ACC112 (cell line): ENCODE data around the gene GSG1L.

ENCODE experiments used
- H2AFZ ChIP-seq: fragments of 200-600 bp; sonication (generic); one replicate; pipeline ENCODE4 v1.6.0; 2017; ENCODE audit warnings: antibody characterized with exemption, low read length; ENCODE audit not compliant: unreplicated experiment
- H3K27ac ChIP-seq: fragments of 200-600 bp; sonication (generic); 2 replicates; pipeline ENCODE4 v1.5.1; 2014; ENCODE audit warnings: low read depth, mild to moderate bottlenecking, antibody characterized with exemption, low read length, moderate library complexity
- H3K27me3 ChIP-seq: fragments of 200-600 bp; sonication (generic); 2 replicates; pipeline ENCODE4 v1.6.1; 2014; ENCODE audit warnings: mild to moderate bottlenecking, antibody characterized with exemption, low read length, moderate library complexity, mixed read lengths; ENCODE audit not compliant: insufficient read depth
- H3K36me3 ChIP-seq: fragments of 200-600 bp; sonication (generic); 2 replicates; pipeline ENCODE4 v1.6.1; 2016; ENCODE audit warnings: mild to moderate bottlenecking, antibody characterized with exemption, low read length, moderate library complexity, mixed read lengths; ENCODE audit not compliant: insufficient read depth
- H3K4me1 ChIP-seq: fragments of 200-600 bp; sonication (generic); one replicate; pipeline ENCODE4 v1.6.1; 2016; ENCODE audit warnings: low read length, mixed read lengths; ENCODE audit not compliant: insufficient read depth, unreplicated experiment, control insufficient read depth
- H3K4me3 ChIP-seq: fragments of 200-600 bp; sonication (generic); 2 replicates; pipeline ENCODE4 v1.5.1; 2014; ENCODE audit warnings: mild to moderate bottlenecking, low read depth, low read length
- H3K79me2 ChIP-seq: fragments of 200-600 bp; sonication (generic); one replicate; pipeline ENCODE4 v1.6.0; 2016; ENCODE audit warnings: low read length; ENCODE audit not compliant: control insufficient read depth, unreplicated experiment, insufficient read depth

GSG1L gene

DNA sequence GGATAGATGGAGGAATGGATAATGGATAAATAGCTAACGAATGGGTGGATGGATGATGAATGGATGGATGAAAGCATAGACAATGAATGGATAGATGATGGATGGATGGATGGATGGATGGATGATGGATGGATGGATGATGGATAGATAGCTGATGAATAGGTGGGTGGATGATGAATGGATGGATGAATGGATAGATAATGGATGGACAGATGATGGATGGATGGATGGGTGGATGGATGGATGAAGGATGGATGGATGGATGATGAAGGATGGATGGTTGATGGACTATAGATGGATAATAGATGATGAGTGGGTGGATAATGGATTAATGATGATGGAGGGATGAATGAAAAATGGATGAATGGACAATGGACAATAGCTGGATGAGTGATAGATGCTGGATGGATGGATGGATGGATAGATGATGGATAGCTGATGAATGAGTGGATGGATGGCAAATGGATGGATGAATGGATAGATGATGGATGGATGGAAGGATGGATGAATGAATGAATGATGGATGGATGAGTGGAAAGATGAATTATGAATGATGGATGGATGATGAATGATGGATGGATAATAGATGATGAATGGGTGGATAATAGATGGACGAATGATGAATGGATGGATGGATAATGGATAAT lies 273.8 kb downstream of the GSG1L start:
- Histone ChIP-seq H3K4me3 (no peak overlapping the region), H3K27me3 (peaks cover 18% of the 10 kb centered on the region; the same call in 1 of the 2 replicates), H3K36me3 (no peaks in the 10 kb centered on the region), H3K27ac (no peak overlapping the region), H3K79me2 (no peaks in the 10 kb centered on the region), H3K4me1 (no peaks in the 10 kb centered on the region), H2AFZ (no peak overlapping the region)

DNA sequence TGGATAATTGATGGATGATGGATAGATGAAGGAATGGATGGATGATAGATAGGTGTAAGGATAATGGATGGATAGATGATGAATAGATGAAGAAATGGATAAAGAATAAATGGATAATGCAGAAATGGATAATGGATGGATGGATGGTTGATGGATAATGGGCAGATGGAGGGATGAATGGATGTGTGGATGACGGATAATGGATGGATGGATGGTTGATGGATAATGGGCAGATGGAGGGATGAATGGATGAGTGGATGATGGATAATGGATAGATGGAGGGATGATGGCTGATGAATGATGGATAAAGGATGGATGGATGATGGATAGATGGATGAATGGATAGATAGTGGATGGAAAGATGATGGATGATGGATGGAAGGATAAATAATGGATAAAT lies 274.4 kb downstream of the GSG1L start:
- H3K27ac ChIP-seq = no peak overlapping the region
- no peak overlapping the region for H3K4me3 ChIP-seq
- no peaks in the 10 kb centered on the region for H3K36me3 ChIP-seq
- H3K27me3 ChIP-seq = peaks cover 17% of the 10 kb centered on the region; the same call in 1 of the 2 replicates
- no peaks in the 10 kb centered on the region for H3K79me2 ChIP-seq
- no peak overlapping the region for H2AFZ ChIP-seq
- no peaks in the 10 kb centered on the region for H3K4me1 ChIP-seq

DNA sequence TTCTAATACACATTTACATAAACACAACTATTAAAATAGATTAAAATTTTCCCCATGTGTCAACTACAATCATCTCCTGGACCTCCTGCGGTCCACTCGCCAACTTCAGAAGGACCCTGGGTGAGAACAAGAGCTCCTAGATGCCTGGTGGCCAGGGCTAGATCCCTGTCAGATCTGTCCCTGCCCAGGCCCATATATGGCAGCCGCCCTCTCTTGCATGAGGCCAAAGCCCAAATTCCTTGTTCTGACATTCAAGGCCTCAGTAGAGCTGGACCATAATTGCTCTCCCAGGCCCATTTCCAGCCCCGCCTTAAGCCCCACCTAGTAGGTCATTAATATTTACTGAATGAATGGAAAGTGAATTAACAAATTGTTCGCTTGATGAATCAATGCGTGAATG lies 275.8 kb downstream of the GSG1L start:
- Histone ChIP-seq H3K4me1 (no peaks in the 10 kb centered on the region), H3K27me3 (peaks cover 16% of the 10 kb centered on the region; the same call in 1 of the 2 replicates), H3K79me2 (no peaks in the 10 kb centered on the region), H2AFZ (no peak overlapping the region), H3K36me3 (no peaks in the 10 kb centered on the region), H3K4me3 (no peak overlapping the region), H3K27ac (no peak overlapping the region)

- no peak overlapping the region for H3K4me3 ChIP-seq
- no peaks in the 10 kb centered on the region for H3K36me3 ChIP-seq
- H3K27ac ChIP-seq = no peak overlapping the region
- no peak overlapping the region for H2AFZ ChIP-seq
- peaks cover 13% of the 10 kb centered on the region; the same call in 1 of the 2 replicates for H3K27me3 ChIP-seq
- H3K79me2 ChIP-seq = no peaks in the 10 kb centered on the region
- no peaks in the 10 kb centered on the region for H3K4me1 ChIP-seq
Measured at GRCh38 chr16:27786923-27787625, 276.4 kb downstream of the GSG1L start.

- Histone ChIP-seq H3K79me2 (no peaks in the 10 kb centered on the region), H3K27me3 (peaks cover 13% of the 10 kb centered on the region; the same call in 1 of the 2 replicates), H3K4me1 (no peaks in the 10 kb centered on the region), H3K36me3 (no peaks in the 10 kb centered on the region), H3K27ac (no peak overlapping the region), H3K4me3 (no peak overlapping the region), H2AFZ (no peak overlapping the region)
Measured at GRCh38 chr16:27786221-27786922, 277.1 kb downstream of the GSG1L start.

DNA sequence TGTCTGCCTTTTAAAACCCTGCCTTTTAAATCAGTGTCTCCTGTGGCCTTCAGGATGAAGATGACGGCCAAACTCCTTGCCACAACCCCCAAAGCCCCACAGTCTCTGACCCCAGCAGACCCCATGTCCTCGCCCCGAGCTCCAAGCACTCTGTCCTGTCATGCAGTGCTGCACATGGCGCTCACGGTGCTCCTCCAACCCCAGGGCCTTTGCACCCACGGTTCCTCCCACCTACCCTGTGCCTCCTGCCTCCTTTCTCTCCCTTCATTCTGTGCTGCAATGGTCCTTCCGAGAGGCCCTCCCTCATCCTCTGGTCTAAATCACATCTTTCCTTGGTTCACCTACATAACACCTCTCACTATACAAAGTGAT lies 278.2 kb downstream of the GSG1L start:
- no peak overlapping the region for H3K27ac ChIP-seq
- peaks cover 13% of the 10 kb centered on the region; the same call in 1 of the 2 replicates for H3K27me3 ChIP-seq
- no peaks in the 10 kb centered on the region for H3K36me3 ChIP-seq
- no peaks in the 10 kb centered on the region for H3K79me2 ChIP-seq
- no peak overlapping the region for H2AFZ ChIP-seq
- H3K4me3 ChIP-seq = no peak overlapping the region
- no peaks in the 10 kb centered on the region for H3K4me1 ChIP-seq

DNA sequence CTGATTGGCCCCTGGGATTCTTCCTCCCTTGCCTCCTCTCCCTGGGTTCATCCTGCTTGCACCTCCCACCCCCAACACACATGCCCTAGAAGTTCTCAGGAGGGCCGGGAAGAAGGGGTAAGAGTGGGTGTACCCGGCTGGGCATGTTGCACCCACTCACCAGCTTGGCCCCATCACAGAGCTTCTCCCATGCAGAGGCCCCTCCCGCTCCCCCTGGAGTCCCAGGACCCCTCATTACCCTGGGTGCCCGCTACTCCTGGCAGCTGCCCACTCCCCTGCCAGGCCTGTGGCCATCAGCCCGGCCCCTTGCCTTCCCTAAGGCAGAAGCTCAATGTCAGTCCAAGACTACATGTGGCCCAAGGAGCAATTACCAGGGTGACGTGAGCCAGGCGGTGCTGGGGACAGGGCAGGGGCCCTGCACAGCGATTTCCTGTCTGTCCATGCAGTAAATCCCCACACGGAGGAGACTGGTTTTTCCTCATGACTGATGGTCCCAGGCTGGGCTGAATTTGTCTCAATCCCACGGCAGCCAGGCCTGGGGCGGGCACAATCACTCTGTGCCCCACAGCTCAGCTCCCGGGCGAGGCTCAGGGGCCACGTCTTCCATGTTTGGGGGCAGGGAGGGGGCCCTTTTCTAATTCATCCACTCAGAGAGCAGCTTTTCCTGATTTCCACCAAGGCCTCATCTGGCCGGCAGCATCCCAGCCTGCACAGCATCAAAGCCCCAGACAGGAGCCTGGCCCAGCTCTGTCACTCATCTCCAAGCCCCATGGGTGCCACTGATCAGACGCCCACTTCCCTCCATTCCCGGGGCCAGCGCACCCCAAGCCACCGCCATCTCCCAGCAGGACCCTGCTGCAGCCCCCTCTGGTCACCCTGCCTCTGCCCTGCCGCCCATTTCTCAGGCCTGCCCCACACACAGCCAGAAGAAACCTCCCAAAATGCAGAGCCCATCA lies 278.9 kb downstream of the GSG1L start:
- no peak overlapping the region for H3K27ac ChIP-seq
- no peak overlapping the region for H3K4me3 ChIP-seq
- peaks cover 13% of the 10 kb centered on the region; the same call in 1 of the 2 replicates for H3K27me3 ChIP-seq
- H2AFZ ChIP-seq = no peak overlapping the region
- H3K79me2 ChIP-seq = no peaks in the 10 kb centered on the region
- no peaks in the 10 kb centered on the region for H3K4me1 ChIP-seq
- no peaks in the 10 kb centered on the region for H3K36me3 ChIP-seq

- no peaks in the 10 kb centered on the region for H3K36me3 ChIP-seq
- H3K27ac ChIP-seq = no peak overlapping the region
- no peaks in the 10 kb centered on the region for H3K4me1 ChIP-seq
- H3K79me2 ChIP-seq = no peaks in the 10 kb centered on the region
- no peak overlapping the region for H3K4me3 ChIP-seq
- no peak overlapping the region for H2AFZ ChIP-seq
- no peaks in the 10 kb centered on the region for H3K27me3 ChIP-seq
Measured at GRCh38 chr16:27781981-27782880, 281.3 kb downstream of the GSG1L start.

GRCh38 chr16:27781195-27781524 lies 282.4 kb downstream of the GSG1L start:
- Histone ChIP-seq H3K4me3 (no peak overlapping the region), H2AFZ (no peak overlapping the region), H3K4me1 (no peaks in the 10 kb centered on the region), H3K79me2 (no peaks in the 10 kb centered on the region), H3K27me3 (no peaks in the 10 kb centered on the region), H3K27ac (no peak overlapping the region), H3K36me3 (no peaks in the 10 kb centered on the region)
